GDM1 (cell line): ENCODE results near the gene GREB1L.
"Not testable (repeated sequence)": the region's sequence is repeated elsewhere in the genome, so short reads cannot be mapped to it uniquely, and the experiment has no call there.

Experiments
- DNase-seq: peaks from one replicate; lab custom pipeline; 2025; lab: John Stamatoyannopoulos, UW

GREB1L gene

DNA sequence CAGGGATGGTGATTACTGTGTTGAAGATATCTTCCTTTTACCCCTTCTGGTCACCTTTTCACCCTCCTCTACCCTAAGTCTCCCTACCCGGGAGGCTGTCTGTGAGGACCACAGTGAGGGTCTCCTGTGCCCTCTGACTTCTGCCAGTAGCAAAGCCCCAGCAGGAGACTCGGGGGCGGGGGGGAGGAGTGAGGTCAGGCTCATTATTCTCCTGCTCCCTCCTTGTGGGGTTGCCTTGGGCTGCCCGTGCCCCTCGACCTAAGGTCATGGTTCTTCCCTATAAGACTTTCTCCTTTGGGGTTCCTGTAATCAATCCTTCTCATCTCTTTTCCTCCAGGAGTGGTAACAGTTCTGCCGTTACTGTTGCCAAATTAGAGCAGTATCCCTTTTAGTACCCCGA lies 65.5 kb downstream of the GREB1L start:
- no peak for DNase-seq

- no peak for DNase-seq
Measured at GRCh38 chr18:21309248-21309647, 67.2 kb downstream of the GREB1L start.

GRCh38 chr18:21311980-21312379 lies 69.9 kb downstream of the GREB1L start:
- DNase-seq = not testable (repeated sequence)

- no peak for DNase-seq
Measured at GRCh38 chr18:21313576-21313975, 71.5 kb downstream of the GREB1L start.

- no peak for DNase-seq
Measured at GRCh38 chr18:21314724-21315123, 72.7 kb downstream of the GREB1L start.

DNA sequence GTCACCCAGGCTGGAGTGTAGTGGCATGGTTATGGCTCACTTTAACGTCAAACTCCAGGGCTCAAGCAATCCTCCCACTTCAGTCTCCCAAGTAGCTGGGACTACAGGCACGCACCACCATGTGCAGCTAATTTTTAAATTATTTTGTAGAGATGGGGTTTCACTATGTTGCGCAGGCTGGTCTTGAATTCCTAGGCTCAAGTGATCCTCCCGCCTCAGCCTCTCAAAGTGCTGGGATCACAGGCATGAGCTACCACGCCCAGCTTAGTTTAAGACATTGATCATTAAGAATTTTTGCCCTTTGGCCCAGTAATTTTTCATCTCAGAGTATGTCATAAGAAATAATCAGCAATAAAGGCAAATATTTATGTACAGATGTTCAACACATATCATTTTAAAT lies 73.1 kb downstream of the GREB1L start:
- DNase-seq = not testable (repeated sequence)

DNA sequence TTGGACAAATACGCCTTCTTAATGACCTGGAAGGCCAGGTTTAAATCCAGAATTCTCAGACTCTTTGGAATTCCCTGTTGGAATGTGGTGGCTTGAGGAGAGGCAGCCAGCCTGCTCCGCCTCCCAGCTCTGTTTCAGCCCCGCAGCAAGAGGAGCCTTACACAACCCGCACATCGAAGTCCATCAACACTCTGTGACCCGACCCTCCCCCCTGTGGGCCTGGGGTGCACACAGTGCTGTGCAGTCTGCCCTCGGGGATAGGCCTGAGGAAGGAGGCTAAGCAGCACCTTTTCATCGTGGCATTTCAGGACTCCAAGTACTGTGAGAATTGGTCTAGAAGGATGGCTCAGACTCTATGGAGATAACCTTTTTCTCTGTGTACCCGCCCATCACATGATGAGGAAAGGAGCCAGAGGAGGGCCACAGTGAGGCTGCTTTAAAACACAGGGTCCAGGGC lies 73.7 kb downstream of the GREB1L start:
- DNase-seq = no peak

- DNase-seq = no peak
Measured at GRCh38 chr18:21316296-21316695, 74.3 kb downstream of the GREB1L start.

GRCh38 chr18:21321711-21322110 lies 79.7 kb downstream of the GREB1L start:
- no peak for DNase-seq

- DNase-seq = no peak
Measured at GRCh38 chr18:21327101-21327500, 85.1 kb downstream of the GREB1L start.

DNA sequence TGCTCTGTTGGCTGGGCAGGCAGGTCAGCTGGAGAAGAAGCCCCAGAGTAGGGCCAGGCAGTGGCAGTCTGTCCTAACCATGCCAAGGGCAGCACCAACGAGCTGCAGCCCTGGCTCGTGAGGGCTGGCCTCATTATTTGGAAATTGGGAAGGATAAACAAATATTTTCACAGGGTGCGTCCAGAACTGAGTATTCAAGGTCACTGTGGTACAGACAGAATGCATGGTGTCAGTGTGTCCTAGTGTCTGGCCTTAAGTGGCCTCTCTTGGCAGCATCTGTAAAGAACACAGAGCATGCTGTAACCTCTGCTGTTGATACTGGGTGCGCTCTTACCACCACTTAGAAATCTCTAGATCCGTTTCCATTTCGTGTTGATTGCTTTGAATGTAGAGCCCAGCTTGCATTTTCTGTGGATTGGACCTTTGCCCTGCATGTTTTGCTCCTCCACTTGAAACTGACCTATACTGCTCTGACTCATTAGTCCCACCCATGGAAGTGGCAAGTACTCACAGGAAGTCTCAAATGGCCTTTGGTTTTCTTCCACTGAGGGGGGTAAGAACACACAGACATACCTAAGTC lies 88.2 kb downstream of the GREB1L start:
- no peak for DNase-seq

- no peak for DNase-seq
Measured at GRCh38 chr18:21331065-21331464, 89.0 kb downstream of the GREB1L start.

GRCh38 chr18:21335927-21336488 lies 94.0 kb downstream of the GREB1L start:
- no peak for DNase-seq

GRCh38 chr18:21336846-21337245 lies 94.8 kb downstream of the GREB1L start:
- DNase-seq = no peak

DNA sequence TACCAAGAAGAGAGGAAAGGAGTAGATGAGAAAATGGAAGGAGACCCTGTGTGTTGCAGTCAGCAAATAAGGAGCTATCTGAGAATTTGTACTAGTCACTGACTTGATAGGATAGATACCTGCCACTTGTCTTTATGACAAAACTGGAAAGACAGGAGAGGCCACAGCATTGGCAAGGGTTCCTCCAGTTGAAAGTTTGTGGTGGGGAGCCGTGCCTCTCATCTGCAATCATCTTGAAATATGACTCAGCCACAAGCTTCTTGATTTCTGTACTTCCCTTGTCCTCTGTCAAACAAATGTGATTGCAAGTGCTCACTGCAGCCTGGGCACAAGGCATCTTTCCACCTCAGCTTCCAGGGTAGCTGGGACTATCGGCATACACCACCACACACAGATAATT lies 99.1 kb downstream of the GREB1L start:
- DNase-seq = no peak

- DNase-seq = no peak
Measured at GRCh38 chr18:21342372-21342771, 100.3 kb downstream of the GREB1L start.

- DNase-seq = no peak
Measured at GRCh38 chr18:21344860-21345259, 102.8 kb downstream of the GREB1L start.

DNA sequence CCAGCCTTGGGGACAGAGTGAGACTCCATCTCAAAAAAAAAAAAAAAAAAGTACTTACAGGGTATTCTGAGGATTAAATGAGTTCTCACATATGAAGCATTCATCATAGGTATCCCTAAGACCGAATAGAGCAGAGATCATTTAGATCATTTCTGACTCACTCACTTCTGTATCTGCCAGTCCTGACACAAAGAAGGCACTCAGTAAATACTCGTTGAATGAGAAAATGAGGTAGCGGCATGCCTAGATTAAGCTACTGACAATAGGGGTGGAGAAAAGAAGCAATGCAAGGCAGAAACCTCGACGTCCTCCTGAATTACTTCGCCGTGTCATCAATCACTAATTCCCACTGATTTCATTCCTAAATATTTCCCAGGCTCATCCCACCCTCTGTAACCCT lies 103.8 kb downstream of the GREB1L start:
- no peak for DNase-seq

DNA sequence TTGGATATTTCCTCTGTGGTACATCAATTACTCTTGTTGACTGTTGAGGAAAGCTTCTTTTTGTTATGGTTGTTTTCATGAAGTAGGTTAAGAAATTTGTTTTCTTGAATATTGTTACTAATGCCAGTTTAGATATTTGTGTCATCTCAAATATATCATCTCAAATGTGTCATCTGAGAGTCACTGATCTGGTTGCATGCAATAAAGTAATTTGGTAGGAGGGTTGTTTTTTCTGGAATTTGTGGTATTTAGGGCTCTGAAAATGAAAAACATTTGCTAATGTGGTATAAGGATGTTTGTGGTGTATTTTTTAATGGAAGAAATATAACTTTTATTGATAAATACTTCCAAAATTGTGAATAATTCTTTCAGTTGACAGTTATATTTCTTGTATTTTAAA lies 117.7 kb downstream of the GREB1L start:
- no peak for DNase-seq

GRCh38 chr18:21361307-21361880 lies 119.4 kb downstream of the GREB1L start:
- no peak for DNase-seq

- DNase-seq = no peak
Measured at GRCh38 chr18:21362831-21363230, 120.8 kb downstream of the GREB1L start.

DNA sequence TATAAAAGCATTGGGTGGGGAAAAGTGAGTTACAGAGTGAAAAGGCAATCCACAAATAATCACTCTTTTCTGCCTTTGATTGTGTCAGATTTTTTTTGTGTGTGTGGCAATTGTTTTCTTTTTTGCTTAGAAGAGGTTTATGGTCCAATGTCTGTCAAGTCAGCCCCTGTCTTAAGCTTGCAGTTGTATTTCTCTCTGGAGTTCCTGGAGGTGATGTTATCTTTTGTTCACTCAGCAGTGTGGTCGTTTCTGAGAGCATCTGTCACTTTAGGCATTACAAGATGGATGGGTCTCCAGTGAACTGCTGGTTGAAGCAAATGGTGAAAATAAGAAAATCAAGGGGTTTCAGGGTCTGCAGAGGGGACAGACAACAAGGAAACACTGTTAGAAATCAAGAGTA lies 121.3 kb downstream of the GREB1L start:
- DNase-seq = no peak

GRCh38 chr18:21364471-21364870 lies 122.4 kb downstream of the GREB1L start:
- no peak for DNase-seq

- no peak for DNase-seq
Measured at GRCh38 chr18:21366896-21367295, 124.9 kb downstream of the GREB1L start.
